HG03095 (cell line): ENCODE results near the gene PLB1.
"Not testable (repeated sequence)": the region's sequence is repeated elsewhere in the genome, so short reads cannot be mapped to it uniquely, and the experiment has no call there.

Source experiments
- ATAC-seq: cut with Tn5 transposase; IDR thresholded peaks from one replicate; pipeline ENCODE4 v1.9.1; 2021; ENCODE audit warnings: moderate library complexity; ENCODE audit not compliant: unreplicated experiment

PLB1 gene

DNA sequence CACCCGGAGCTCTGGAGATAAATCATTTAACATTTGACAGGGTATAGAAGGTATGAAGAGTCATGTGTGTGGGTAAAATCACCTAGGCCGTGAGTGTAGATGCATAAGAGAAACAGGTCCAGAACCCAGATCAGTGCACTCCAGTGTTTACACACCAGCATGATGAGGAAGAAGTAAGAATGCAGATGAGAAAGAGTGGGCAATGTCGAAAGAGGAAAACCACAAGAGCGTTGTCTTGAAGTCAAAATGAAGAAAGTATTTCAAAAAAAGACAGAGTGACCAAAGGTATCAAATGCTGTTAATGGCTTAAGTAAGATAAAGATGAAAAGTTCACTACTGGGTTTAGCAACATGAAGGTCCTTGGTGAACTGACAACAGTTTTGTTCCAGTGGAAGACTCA is 32.0 kb upstream of the PLB1 start:
- no peak for ATAC-seq

DNA sequence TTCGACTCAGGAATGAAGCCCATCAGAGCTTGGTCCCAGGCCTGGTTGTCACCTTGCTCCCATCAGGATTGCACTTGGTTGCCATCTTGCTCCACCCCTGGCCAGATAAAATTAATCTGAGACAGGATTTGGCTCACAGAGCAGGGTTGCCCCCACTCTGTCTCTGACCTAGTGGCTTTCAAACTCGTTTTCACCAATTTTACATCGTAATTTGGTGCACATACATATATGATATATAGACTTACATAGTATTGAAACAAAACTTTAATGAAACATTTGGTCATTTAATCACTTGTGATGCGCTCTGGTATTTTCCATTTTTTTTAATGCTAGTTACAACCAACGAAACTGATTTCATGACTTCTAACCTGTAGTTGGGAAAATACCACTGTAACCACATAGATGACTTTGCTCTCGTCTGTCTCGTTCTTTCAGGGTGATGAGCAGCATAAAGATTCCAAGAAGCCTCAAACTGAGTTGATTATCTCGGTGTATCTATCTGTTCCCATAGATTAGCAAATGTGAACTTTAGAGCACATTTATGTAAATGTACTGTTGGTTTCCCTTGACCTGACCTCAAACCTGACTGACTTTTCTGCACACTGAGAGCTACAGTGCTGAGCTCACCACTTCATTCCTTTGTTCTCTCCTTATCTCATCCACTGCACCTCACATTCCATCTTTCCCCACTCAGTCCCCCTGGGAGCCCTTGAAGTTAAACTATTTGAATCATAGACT is 30.5 kb upstream of the PLB1 start:
- no peak for ATAC-seq

DNA sequence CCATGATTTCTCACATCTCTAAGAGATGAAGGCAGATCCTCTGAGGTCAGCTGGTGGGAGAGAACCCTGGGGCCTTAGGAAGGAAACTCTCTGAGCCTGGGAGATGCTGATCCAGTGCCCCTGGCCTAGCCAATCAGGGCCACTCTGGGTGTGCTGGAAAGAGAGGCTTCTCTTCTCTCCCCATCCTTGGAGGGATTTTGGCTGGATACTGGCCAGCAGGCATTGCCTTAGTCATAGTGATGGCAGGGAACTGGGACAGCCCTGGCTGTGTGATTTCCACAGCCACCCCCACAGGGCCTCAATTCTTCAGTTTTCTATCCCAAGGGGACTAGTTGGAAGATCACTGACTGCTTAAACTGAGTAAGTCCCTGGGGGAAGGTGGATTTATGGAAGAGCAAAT is 26.6 kb upstream of the PLB1 start:
- no peak for ATAC-seq

DNA sequence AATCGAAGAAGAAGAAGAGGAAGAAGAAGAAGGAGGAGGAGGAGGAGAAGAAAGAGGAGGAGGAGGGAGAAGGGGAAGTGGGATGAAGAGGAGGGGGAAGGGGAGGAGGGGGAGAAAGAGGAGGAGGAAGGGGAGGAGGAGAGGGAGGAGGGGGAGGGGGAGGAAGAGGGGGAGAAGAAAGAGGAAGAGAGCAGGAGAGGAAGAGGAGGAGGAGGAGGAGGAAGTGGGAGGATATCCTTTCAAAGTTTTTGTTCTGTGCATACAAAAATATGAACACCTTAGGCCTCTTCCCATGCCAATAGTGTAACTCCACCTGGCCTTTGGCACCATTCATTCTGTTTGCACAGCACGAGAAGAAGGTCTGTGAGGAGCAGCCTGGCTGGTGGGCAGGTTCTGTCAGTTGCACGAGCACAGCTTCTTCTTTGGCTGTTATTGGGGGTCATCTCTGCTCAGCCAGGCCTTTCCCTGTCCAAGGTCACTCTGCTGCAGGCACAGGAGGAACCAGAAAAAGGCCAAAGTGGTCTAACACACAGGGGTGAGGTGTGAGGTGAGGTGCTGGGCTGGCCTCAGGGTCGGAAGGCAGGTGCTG is 25.8 kb upstream of the PLB1 start:
- ATAC-seq: no peak

DNA sequence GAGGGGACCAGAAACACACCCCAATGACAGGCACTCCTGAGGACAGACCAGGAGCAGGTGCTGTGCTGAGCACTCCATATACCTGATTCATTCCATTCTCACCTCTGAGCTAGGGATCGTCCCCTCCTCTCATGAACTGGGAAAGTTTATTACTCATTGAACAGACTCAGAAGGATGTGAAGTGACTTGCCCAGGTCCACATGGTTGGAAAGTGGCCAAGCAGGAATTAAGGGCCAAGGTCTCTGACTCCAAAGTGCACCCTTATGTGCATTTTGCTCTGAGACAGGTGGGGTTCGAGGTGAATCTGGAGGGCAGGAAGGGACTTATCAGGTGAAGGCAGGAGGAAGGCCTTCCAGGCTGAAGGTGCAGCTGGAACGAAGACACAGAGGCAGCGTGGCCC is 25.1 kb upstream of the PLB1 start:
- no peak for ATAC-seq

DNA sequence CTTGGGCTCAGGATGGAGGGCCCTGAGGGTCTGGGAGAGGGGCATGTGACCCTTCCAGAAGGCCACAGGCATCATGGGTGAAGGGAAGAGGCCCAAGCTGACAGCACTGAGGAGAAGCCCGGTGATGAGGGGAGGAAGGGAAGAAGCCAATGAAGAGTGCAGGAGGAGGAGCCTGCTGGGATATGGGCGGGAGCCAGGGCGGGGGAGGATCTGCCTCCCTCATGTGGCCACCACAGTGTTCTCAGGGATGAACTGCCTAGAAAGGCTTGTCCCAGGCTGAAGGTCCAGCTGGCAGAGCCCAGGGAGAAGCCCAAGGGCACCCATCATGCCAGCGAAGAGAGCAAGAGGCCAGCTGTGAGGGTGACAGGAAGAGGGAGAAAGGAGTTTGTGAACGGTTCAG is 24.6 kb upstream of the PLB1 start:
- no peak for ATAC-seq

DNA sequence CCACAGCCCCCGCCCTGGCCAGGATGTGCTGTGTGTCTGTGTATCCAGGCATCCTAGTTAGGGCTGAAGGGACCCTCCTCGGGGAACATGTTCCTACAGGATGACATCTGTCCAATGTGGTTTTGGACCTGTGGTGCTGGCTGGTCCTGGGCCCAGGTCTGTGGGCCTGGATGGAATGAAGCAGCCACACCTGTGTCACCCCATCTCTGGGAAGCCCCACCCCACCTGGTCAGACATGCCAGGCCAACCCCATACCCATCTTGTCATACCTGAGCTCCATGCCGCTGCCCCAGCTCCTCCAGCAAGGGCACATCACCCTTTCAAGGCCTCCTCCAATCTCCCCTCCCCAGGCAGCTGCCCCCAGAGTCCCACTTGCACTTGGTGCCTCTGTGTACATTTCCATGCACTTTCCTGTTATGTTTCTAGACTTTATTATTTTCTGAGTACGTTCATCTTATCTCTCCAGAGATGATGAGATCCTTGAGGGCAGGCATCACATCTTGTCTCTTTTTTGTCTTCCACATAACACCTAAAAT is 24.1 kb upstream of the PLB1 start:
- ATAC-seq: no peak

DNA sequence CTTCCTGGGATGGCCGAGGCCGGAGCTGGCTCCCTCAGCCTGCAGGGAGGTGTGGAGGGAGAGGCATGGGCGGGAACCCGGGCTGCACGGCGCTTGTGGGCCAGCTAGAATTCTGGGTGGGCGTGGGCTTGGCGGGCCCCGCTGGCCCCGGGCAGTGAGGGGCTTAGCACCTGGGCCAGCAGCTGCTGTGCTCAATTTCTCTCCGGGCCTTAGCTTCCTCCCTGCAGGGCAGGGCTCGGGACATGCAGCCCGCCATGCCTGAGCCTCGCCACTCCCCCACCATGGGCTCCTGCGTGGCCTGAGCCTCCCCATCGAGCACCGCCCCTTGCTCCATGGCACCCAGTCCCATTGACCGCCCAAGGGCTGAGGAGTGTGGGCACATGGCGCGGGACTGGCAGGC is 23.2 kb upstream of the PLB1 start:
- not testable (repeated sequence) for ATAC-seq

DNA sequence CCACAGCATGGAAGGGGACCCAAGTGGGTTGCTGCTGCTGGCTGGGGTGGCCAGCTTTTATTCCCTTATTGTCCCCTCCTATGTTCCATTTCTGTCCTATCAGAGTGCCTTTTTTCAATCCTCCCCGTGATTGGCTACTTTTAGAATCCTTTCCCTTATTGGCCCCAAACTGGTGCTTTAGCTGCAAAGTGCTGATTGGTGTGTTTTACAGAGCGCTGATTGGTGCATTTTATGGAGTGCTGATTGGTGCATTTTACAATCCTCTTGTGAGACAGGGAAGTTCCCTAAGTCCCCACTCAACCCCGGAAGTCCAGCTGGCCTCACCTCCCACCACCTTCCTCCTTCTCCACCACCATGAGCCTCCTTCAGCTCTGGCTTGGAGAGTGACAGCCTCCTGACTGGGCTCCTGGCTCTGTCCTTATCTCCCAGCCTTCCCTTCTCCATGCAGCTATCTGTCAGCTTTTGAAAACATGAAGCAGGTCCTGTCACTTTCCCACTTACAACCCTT is 20.7 kb upstream of the PLB1 start:
- ATAC-seq: no peak

DNA sequence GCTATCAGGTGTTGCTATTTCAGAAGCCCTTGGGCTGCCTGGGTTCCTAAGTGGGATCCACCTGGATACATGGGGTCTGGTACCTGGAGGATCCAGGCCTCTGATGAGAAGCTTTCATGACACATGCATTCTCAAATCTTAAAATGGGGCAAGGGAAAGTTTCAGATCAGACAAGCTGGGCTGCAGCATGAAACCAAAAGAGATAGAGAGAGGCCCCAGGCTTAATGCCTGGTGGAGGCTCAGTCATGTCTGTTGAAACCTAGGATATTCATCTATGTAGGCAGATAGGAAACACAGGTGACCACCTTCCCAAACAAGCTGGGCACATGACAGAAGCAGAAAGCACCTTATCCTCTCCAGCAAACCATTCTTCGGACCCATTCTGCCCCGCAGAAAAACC is 18.8 kb upstream of the PLB1 start:
- ATAC-seq: no peak

DNA sequence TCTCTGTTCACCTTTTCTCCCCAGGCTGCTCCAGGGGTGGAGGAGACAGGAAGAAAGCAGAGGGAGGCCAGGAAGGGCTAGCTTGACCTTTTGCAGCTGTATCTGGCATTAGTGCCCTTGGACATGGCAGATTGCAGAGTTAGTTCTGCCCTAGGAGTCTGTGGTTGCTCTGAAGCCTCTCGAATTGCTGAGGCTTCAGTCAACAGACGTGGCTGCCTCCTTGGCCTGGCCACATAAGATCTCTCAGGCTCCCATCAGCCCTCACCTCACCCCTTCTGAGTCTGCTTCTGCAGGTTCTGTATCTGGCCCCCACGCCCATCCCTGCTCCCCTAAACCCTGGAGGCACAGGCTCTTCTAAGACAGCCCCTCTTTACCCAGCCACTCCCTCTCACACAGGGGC is 18.2 kb upstream of the PLB1 start:
- no peak for ATAC-seq

DNA sequence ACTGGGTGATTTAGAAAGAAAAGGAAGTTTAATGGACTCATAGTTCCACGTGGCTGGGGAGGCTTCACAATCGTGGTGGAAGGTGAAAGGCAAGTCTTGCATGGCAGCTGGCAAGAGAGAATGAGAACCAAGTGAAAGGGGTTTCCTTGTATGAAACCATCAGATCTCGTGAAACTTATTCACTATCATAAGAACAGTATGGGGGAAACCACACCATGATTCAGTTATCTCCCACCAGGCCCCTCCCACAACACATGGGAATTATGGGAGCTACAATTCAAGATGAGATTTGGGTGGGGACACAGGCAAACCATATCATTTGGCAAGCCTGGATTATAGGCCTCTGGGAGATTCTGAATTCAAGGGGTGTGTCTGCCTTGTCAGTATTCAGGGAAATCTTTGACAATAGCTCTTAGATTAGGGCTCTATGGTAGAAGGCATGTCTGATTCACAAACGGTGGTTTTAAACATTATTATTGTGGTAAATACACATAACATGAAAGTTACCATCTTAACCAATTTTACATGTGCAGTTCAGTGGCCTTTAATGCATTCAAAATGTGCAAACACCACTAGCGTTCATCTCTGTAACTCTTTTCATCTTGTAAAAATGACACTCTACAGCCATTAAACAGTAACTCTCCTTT is 15.3 kb upstream of the PLB1 start:
- no peak for ATAC-seq

DNA sequence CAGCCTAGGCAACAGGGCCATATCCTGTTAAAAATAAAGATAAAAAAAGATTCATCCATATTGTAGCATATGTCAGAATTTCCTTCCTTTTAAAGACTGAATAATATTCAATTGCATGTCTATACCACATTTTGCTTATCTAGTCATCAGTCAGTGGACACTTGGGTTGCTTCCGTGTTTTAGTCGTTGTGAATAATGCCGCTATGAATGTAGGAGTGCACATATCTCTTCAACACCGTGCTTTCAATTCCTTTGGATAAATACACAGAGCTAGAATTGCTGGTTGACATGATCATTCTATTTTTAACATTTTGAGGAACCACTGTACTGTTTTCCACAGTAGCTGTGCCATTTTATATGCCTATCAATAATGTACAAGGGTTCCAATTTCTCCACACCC is 14.0 kb upstream of the PLB1 start:
- ATAC-seq: no peak

DNA sequence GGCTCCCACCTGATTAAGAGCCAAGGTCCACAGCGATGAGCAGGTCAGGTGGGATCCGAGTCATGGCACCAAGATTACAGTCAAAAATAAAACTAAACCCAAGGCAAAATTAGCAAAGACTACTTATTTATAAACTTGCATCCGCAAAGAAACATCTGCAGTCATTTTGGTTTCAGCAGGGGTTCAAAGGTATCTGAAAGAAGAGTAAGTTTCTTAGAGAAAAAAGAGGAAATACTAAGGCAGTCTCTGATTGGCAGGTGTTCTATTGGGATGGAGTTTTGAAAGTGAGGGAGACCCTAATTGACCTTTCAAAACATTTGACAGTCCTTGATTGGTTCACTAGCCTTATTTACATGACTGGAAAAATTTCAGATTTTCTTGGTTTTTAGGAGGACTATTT is 11.0 kb upstream of the PLB1 start:
- ATAC-seq: no peak

DNA sequence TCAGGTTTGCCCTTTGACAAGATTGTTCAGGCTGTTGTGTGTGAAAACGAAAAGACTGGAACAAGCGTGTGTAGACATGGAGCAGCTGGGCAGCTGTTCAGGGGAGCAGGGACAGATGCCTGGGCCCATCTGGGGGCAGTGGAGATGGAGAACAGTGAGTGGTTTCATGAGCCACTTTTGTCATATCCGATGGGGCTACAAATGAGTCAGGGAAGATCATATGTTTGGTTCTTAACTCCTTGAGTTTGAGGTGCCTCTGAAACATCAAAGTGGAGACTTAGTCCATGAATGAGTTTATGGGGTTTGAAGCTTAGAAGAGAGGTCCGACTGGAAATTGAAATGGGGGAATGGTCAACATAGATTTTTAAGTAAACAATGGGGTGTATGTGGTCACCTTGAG is 9.3 kb upstream of the PLB1 start:
- ATAC-seq: no peak

DNA sequence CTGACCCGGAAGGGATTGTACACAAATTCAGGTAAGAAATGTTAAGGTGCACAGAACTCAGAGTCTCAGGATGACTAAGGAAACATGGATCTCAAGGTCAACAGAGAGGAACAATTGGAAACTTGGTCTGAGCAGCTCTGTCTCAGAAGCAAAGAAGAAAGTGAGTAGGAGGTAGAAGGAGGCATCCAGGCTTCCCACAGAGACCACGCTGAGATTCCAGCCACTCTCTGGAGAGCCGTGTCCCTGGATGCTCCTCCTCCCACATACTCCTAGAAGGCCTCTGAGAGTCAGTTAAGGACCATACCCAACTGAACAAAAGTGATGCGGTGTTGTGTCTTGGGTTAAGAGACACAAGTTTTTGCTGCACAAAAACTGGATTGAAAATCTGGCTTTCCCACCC is 8.6 kb upstream of the PLB1 start:
- ATAC-seq: no peak

DNA sequence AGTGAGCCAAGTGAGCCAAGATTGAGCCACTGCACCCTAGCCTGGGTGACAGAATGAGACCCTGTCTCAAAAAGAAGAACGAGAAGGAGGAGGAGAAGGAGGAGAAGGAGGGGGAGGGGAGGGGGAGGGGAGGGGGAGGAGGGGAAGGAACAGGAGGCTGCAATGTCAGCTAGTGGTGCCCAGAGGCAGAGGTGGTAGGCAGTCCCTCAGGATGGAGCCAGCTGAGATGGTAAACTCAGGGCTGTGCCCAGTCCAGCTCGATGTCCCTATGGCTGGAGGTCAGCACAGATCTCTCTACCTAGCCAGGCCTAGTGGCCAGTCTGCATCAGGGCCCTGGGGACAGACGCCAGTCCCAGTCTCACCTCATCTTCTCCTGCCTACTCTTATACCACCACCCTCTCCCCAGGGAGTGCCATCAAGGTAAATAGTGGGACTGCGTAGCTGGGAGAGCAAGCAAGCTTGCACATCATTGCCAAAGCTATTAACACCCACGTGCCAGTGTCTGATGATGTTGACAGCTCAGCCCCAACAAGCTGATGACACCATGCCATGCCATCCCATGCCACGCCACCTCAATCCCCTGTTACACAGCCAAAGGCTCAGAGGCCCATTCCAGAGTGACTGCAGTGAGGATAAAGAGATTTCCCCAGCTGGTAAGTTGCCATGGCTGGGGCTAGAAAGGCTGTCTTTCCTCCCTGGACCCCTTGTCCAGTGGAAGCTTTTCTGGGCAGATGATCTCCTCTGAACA is 7.6 kb upstream of the PLB1 start:
- no peak for ATAC-seq

DNA sequence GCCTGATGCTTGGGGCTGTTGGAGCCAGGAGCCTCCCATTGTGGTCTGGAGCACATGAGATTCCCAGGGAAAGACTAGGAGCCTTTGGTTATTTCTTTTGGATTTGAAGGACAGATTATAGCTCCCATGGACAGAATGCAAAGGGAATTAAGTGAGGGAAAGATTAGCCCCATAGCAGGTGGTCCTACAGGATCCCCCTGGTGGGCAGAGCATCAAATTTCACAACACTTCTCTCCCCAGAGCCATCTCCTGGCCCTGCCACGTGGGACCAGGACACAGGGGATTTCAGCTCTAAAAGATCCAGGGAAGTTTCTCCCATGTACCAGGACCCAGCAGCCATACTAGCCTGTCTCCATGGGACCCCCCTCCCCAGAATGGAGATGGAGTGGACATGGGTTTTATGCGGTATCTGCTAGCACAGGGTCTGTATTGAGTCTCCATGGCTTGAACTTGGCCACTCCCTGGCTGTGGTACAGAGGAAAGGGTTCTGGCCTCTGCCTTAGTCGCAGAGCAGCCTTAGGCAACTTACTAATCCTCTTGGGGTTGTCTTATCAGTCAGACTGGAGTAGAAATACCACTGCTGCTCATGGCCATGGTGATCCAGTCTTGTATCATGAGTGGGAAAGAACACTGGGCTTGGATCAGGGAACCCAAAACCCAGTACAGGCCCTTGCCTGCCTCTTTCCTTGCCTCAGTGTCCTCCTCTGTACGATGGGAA is 6.8 kb upstream of the PLB1 start:
- no peak for ATAC-seq

DNA sequence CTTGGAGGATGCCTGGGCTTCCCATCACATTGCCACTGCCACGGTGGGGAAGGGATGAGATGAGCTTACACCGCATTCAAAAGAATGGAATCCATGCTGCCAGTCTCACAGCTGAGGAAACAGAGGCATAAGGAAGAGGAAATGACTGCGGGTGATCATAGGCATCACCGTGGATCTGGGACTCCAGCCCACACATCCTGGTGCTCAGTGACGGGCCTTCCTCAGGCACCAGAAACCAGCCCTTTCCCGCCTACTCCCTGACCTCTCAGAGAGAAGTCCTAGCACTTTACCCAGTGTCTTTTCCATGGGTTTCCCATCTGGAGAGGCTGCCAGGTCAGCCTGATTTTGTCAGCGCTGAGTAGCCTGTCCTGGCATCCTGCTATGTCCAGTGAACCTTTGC is 5.3 kb upstream of the PLB1 start:
- ATAC-seq: no peak

DNA sequence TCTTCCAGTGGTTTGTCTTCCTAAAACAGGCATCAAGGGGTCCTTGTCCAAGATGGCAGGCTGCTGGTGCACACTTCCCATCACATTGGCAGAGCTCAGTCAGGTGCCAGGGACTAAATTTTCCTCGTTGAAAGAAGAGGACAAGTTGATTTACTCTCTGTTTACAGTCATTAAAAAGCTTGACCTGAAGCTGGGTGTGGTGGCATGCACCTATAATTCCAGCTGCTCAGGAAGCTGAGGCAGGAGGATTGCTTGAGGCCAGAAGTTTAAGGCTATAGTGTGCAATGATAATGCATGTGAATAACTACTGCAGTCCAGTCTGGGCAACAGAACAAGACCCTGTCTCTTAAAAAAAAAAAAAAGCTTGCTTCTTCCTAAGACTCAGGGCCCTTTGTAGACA is 3.6 kb upstream of the PLB1 start:
- ATAC-seq: no peak

DNA sequence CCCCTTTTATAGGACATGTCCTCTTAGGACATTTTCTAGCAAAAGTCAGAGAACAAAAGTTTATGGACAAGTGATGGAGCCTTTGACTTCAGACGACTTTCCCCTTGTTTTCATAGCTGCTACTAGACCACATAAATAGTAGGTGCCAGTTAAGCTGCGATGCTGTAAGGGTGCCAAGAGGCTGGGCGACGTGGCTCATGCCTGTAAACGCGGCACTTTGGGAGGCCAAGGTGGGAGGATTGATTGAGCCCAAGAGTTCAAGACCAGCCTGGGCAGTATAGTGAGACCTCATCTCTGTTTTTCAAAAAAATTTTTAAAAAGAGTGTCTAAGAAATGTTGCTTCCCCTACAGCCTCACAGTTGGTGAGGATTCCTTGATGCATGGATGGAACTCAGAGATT is 2.2 kb upstream of the PLB1 start:
- ATAC-seq: no peak
